Activated T-helper 2 cell treated with anti-CD3 and anti-CD28 coated beads, Interferon-gamma antibody, Interleukin-2, Interleukin-4, amounts not matched to agents 10 μg/mL and 5 μg/mL and 100 μg/mL, durations not matched to agents 14 hours and 24 hours and 36 hours (primary cell): ENCODE data around the gene CDH16. TPM values are rescaled to one million over a fixed set of nuclear protein-coding genes. Genes with fewer than 3 reads are reported as not detected.
"Not testable (repeated sequence)": the region's sequence is repeated elsewhere in the genome, so short reads cannot be mapped to it uniquely, and the experiment has no call there.

Experiments used
- DNase-seq: peaks from one replicate; pipeline ENCODE4 v3.0.0; 2021; ENCODE audit warnings: low spot score
- H3K27ac Mint-ChIP-seq: one replicate; pipeline ENCODE4 v1.8.0; 2021; ENCODE audit warnings: mixed read lengths
- H3K27me3 Mint-ChIP-seq: one replicate; pipeline ENCODE4 v1.8.0; 2021; ENCODE audit warnings: low read depth, mixed read lengths
- H3K36me3 Mint-ChIP-seq: one replicate; pipeline ENCODE4 v1.8.0; 2021; ENCODE audit warnings: low read depth, mixed read lengths
- H3K4me1 Mint-ChIP-seq: one replicate; pipeline ENCODE4 v1.8.0; 2021; ENCODE audit warnings: low read depth, mixed read lengths
- H3K4me3 Mint-ChIP-seq: one replicate; pipeline ENCODE4 v1.8.0; 2021; ENCODE audit warnings: low read depth, mild to moderate bottlenecking, moderate library complexity, mixed read lengths
- H3K9me3 Mint-ChIP-seq: one replicate; pipeline ENCODE4 v1.8.0; 2021; ENCODE audit warnings: mixed read lengths
- intact Hi-C: fragments of 100-400 bp; cut with micrococcal nuclease; formaldehyde crosslinking; loops from one replicate; pipeline ENCODE4 v1.15.1; 2023
- total RNA-seq: library from RNA; stranded (reverse); gene quantifications from 2 replicates; pipeline ENCODE4 v1.2.3, GENCODE V29; 2022

CDH16 gene
- total RNA-seq, 1 donor from 2014 or later, result not detected

DNA sequence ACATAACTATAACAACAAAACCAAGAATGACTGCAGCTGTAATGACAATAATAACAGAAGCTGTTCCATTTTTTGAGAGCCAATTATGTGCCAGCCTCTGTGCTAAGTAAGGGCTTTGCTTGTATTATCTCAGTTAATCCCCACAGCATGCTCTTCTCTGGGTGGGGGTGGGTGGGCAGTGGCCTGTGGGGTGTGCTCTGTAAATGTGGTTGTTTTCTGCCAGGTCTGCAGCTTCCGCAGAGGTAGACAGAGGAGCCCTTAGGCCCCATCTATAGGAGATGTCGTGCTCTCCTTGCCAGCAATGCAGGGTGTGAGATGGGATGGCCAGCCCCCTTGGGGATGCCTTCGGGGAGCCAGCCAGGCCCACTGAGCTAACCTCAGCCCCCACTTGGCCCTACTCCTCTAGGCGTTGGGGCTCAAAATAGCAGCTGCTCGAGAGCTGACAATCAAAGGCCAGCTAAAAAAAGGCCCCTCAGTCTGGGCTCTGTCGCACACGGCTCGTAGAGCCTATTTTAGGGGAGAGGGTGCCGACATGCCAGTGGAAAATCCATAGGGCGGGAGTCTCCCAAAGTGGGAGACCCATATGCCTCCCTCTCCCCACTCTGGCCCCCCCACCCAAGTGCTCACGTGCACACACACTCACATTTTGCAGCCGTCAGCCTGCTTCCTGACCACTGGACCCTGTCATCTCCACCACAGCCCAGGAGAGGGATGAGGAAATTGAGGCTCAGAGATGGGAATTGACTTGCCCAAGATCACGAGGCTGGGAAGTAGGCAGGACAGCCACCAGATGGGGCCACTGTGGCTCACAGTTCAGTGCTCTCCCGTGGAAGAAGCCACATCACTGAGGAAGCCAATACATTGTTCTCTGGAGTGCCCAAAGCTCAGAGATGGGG lies 15.8 kb downstream of the CDH16 start:
- H3K27me3 Mint-ChIP-seq, result no peaks in the 10 kb centered on the region

DNA sequence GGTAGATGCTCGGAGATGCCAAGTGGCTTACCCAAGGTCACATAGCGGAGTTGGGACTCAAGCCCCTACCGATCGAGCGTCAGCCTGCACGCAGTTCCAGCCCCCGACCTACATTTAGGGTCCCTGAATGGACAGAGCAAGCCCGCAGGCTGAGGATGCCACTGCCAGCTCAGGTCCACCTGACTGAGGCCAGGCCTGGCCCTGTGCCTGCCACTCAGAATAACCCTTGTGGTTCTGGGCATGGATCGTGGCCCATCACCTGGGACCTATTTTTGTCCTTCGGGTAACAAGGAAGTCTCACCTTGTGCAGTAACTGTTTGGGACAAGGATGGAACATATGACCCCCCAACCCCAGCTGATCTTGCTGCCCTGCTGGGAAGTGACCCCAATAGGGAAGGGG lies 17.1 kb downstream of the CDH16 start:
- Mint-ChIP-seq H3K36me3 (no peaks in the 10 kb centered on the region), H3K27ac (no peak overlapping the region), H3K4me3 (no peak overlapping the region), H3K27me3 (no peaks in the 10 kb centered on the region), H3K9me3 (no peaks in the 10 kb centered on the region), H3K4me1 (peaks cover 6% of the 10 kb centered on the region)
- intact Hi-C loops, result loop anchor here (10.0 kb wide), 1 partner anchor 63 kb away; the partner anchor contains the start of gene CES3
- no peak for DNase-seq

More for the DNA sequence above, 15.8 kb downstream of the CDH16 start:
- Mint-ChIP-seq H3K4me1 (peaks cover 6% of the 10 kb centered on the region), H3K9me3 (no peaks in the 10 kb centered on the region), H3K4me3 (no peak overlapping the region), H3K27ac (no peak overlapping the region), H3K36me3 (no peaks in the 10 kb centered on the region)
- intact Hi-C loops, result loop anchor here (10.0 kb wide), 1 partner anchor 62 kb away; the partner anchor contains the start of gene CES3
- DNase-seq, result no peak

DNA sequence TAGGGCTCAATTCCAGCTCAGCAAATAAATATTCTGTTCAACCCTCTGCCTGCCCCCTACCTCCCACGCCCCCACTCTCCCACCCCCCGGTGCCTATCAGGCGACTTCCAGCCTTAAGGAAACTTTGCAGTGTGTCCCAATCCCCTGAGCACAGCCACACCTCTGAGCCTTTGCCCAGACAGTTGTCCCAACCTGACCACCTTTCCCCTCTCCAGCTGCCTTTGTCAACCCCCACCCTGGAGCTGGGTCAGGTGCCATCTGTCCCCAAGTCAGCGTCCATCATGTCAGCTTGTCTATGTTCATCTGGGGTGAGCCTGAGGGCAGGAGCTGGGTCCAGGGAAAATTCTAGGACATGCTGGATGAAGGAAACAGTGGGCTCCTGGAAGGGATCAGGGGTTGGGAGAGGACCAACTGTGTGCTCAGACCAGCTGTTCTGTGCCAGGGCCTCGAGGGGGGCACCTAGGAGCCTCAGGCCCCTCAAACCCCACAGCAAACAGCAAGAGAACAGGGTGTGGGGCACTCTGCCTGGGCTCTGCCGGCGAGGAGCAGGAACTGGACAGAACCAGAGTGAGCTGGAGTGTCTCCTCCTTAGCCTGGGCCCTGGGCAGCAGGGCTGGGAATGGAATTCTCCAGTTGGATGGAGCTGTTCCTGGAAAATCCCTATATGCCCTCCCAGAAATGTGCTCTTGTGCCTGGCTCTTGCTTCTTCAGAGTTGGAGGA lies 17.8 kb downstream of the CDH16 start:
- DNase-seq, result no peak
- Mint-ChIP-seq H3K27me3 (no peaks in the 10 kb centered on the region), H3K27ac (no peak overlapping the region), H3K36me3 (no peaks in the 10 kb centered on the region), H3K4me1 (peaks cover 2% of the 10 kb centered on the region), H3K9me3 (no peaks in the 10 kb centered on the region), H3K4me3 (no peak overlapping the region)
- intact Hi-C loops, result loop anchor here (10.0 kb wide), 1 partner anchor 64 kb away; the partner anchor contains the start of gene CES3

DNA sequence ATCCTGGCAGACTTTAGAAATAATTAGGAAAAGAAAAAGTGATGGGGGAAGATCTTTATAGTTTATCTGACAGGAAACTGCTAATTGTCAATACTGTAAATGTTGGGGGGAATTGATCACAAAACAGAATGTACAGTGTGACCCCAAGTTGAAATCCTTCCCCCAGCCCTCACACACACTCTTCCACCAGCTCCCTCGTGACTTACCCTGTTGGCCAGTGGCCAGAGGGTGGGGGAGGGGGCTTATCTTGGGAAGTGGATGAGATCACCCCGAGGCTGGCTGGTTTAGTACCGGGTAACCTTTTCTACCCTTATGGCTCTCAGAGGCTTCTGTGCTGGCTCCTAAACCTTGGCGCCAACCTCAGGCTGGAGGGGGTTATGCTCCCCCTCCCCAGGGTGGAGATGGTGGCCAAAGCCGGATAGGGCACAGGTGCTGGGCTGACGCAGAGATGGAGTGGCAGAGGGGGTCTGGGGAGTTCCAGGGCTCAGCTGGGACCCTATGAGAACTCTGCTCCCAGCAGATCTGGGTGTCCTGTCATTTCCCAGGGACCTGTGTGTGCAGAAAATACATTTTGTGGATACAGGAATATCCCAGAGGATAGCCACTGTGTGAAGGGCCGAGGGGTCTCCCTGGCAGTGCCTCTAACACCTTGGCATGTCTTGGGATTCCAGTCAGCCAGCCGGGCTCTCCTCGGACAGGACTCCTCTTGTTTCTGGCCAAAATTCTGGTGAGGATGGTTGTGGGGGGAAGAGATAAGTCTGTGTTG lies 18.6 kb downstream of the CDH16 start:
- intact Hi-C loops, result loop anchor here (10.0 kb wide), 1 partner anchor 65 kb away; the partner anchor contains the start of gene CES3
- Mint-ChIP-seq H3K9me3 (no peaks in the 10 kb centered on the region), H3K36me3 (no peaks in the 10 kb centered on the region), H3K27ac (no peak overlapping the region), H3K27me3 (no peaks in the 10 kb centered on the region), H3K4me3 (no peak overlapping the region), H3K4me1 (peaks cover 3% of the 10 kb centered on the region)
- no peak for DNase-seq

DNA sequence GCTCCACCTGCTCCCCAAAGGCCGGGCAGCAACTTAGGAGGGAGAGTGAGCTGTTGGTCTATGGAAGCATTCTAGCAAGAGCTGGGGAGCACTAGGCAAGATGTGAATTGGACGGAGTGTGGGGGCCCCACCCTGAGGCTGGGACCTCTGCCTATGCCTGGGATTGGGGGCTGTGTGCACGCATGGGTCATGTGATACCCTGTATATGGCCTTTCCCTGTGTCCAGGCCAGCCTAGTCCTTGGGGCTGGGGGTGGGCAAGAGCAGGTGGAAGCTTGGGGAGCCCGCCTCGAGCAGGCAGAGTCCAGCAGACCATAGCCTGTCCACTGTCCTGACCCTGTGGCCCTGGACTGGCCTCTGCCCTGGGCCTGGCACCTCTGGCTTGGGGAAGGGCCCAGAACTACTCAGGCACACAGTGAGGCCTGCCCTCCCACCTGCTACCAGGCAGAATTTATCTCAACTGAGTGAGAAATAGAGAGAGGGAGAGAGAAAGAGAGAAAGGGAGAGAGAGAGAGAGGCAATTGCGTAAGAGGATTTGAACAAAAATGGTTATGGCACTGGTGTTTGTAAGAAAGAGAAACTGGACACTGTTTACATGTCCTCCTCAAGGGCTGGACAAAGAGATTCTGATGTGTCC lies 19.3 kb downstream of the CDH16 start:
- H3K4me3 Mint-ChIP-seq, result no peak overlapping the region
- intact Hi-C loops, result no loop called here
- H3K27me3 Mint-ChIP-seq, result no peaks in the 10 kb centered on the region
- no peak overlapping the region for H3K27ac Mint-ChIP-seq
- DNase-seq, result no peak
- no peaks in the 10 kb centered on the region for H3K9me3 Mint-ChIP-seq
- no peaks in the 10 kb centered on the region for H3K36me3 Mint-ChIP-seq
- H3K4me1 Mint-ChIP-seq, result peaks cover 3% of the 10 kb centered on the region

DNA sequence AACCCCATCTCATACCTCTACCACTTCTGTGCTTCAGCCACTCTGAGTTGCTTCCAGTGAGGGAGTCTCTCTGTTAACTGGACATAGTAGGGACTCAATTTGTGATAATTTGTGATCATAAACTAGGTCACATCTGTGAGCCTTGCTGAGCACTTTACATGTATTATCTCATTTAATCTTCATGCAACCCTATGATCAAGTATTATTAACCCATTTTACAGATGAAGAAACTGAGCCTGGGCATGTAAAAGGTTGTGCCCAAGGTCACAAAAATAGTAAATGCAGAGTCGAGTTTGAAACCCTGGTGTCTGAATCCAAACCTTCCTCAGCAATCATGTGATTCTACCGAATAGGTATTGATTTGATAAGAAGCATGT lies 19.8 kb downstream of the CDH16 start:
- Mint-ChIP-seq H3K9me3 (no peaks in the 10 kb centered on the region), H3K4me3 (no peak overlapping the region), H3K4me1 (peaks cover 4% of the 10 kb centered on the region), H3K27ac (no peak overlapping the region), H3K27me3 (no peaks in the 10 kb centered on the region), H3K36me3 (no peaks in the 10 kb centered on the region)
- intact Hi-C loops, result no loop called here
- no peak for DNase-seq

DNA sequence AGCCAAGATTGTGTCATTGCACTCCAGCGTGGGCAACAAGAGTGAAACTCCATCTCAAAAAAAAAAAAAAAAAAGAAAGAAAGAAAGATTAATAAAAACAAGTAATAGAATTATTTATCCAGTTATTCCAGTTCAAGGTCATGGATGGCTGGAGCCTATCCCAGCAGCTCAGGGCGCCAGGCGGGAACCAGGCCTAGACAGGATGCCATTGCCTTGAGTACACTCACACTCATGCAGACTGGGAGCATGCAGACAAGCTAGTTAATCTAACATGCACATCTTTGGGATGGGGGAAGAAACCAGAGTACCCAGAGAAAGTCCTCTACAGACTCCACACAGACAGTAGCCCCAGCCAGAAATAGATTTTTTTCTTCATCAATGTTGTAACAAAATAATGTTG lies 20.5 kb downstream of the CDH16 start:
- Mint-ChIP-seq H3K4me1 (peaks cover 5% of the 10 kb centered on the region), H3K9me3 (no peaks in the 10 kb centered on the region), H3K36me3 (peaks cover under 1% of the 10 kb centered on the region), H3K4me3 (no peak overlapping the region), H3K27ac (no peak overlapping the region), H3K27me3 (no peaks in the 10 kb centered on the region)
- intact Hi-C loops, result no loop called here
- no peak for DNase-seq

DNA sequence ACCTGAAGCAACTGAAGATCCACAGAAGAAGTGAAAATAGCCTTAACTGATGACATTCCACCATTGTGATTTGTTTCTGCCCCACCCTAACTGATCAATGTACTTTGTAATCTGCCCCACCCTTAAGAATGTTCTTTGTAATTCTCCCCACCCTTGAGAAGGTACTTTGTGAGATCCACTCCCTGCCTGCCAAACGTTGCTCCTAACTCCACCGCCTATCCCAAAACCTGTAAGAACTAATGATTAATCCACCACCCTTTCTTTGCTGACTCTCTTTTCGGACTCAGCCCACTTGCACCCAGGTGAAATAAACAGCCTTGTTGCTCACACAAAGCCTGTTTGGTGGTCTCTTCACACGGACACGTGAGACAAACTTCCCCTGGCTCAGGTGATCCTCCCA lies 22.0 kb downstream of the CDH16 start:
- H3K9me3 Mint-ChIP-seq, H3K36me3 Mint-ChIP-seq, DNase-seq, H3K4me1 Mint-ChIP-seq, H3K4me3 Mint-ChIP-seq, intact Hi-C loops, H3K27me3 Mint-ChIP-seq, H3K27ac Mint-ChIP-seq: not testable (repeated sequence)

DNA sequence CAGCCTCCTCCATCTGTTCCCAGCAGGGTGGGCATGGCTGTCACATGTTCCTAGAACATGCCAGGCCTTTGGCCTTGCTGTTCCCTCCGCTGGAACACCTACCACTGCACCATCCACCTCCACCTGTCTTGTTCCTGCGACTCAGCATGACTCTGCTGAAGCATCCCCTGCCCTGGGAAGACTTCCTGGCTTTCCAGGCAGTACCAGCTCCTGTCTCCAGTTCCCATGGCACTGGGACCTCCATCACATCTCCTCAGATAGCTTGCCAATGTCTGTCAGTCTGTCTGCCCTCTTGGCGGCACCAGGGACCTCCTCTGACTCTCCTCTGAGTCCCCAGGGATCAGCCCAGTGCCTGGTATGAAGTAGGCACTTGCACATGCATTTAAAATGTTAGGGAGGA lies 22.7 kb downstream of the CDH16 start:
- H3K27me3 Mint-ChIP-seq, result no peaks in the 10 kb centered on the region
- H3K36me3 Mint-ChIP-seq, result peaks cover 13% of the 10 kb centered on the region
- peak overlapping the region; percentile 5 for H3K27ac Mint-ChIP-seq
- intact Hi-C loops, result loop anchor here (1.0 kb wide), 1 partner anchor 32 kb away; no protein-coding TSS in a partner anchor
- DNase-seq, result no peak
- peaks cover 9% of the 10 kb centered on the region for H3K4me1 Mint-ChIP-seq
- no peak overlapping the region for H3K4me3 Mint-ChIP-seq
- no peaks in the 10 kb centered on the region for H3K9me3 Mint-ChIP-seq

DNA sequence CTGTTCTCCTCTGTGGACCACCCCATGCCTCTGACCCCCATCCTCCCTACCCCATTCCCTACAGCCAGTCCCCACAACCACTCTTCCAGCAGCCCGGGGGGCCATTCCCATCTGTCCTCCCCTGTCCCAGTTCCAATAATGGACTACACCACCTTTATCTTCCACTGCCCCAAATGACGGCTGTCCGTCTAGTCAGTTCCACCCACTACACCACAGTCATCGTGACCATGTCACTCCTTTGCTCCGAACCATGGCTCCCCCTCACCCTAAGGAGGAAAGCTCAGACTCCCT lies 23.1 kb downstream of the CDH16 start:
- peak overlapping the region; percentile 5 for H3K27ac Mint-ChIP-seq
- no peaks in the 10 kb centered on the region for H3K9me3 Mint-ChIP-seq
- no peak overlapping the region for H3K4me3 Mint-ChIP-seq
- intact Hi-C loops, result loop anchor here (1.0 kb wide), 1 partner anchor 33 kb away; no protein-coding TSS in a partner anchor
- H3K36me3 Mint-ChIP-seq, result peaks cover 13% of the 10 kb centered on the region
- no peak for DNase-seq
- no peaks in the 10 kb centered on the region for H3K27me3 Mint-ChIP-seq
- H3K4me1 Mint-ChIP-seq, result peaks cover 9% of the 10 kb centered on the region

DNA sequence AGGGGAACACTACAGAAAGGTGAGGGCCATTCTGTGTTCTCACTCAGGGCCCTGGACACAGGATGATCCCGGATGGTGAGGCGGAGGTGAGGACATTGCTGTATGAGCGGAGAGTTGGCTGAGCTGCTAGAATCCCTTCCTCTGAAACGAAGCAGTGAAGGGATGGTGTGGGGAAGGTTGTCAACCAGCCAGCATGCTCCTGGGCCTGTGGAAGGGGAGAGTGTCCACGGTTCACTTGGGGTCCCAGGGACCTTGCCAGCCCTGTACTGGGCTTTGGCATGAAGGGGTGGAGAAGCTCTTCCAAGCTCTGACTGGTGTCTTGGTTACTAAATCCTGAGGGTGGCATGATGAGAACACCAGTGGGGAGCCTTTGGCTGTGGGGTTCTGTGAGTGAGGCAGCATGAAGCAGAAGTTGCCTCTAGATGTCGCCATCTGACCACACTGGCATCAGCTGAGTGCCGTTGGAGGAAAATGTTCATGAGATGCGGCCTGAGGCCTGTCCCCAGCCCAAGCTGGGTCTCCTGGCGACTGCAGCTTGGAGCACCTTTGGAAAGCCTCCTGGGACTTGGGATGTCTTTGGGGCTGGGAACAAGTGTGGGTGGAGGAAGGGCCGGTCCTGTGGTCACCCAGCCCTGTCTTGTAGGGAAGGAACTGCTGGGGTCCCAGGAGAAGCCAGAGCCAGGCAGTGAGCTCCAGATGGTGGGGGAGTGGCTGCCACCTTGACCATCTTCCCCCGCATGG lies 23.6 kb downstream of the CDH16 start:
- DNase-seq, result peak; percentile 49
- Mint-ChIP-seq H3K27ac (no peak overlapping the region), H3K36me3 (peaks cover 13% of the 10 kb centered on the region), H3K4me1 (peaks cover 9% of the 10 kb centered on the region), H3K9me3 (no peaks in the 10 kb centered on the region), H3K27me3 (no peaks in the 10 kb centered on the region), H3K4me3 (no peak overlapping the region)
- intact Hi-C loops, result loop anchor here (1.0 kb wide), 1 partner anchor 33 kb away; no protein-coding TSS in a partner anchor

DNA sequence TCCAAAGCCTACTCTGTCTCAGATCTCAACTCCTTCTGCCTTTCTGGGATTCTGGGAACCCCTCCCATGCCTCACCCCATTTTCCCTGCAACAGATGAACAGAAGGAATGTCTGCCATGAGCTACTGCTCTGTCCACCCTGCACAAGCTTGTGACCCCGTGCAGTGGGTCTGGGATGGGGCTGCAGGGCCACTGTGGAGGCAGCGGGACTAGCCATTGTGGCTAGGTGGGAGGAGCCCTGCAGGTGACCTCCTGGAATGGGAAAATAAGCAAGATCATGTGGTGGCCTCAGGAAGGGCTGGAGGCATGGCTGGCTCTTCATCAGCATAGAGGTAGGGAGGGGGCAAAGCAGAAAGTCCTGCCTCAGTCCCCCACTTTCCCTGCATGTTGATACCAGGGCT lies 24.6 kb downstream of the CDH16 start:
- Mint-ChIP-seq H3K36me3 (peaks cover 18% of the 10 kb centered on the region), H3K4me1 (peaks cover 9% of the 10 kb centered on the region), H3K27ac (no peak overlapping the region), H3K9me3 (no peaks in the 10 kb centered on the region), H3K27me3 (no peaks in the 10 kb centered on the region), H3K4me3 (no peak overlapping the region)
- DNase-seq, result no peak
- intact Hi-C loops, result no loop called here
